BE2C (cell line): ENCODE results near the gene TTC9C.

Experiments used
- DNase-seq: peaks from one replicate; pipeline ENCODE4 v3.0.0-alpha.2; 2020
- H3K27me3 ChIP-seq: fragments of 250-450 bp; sonication (Bioruptor Pico); 2 replicates; pipeline ENCODE4 v1.5.1; 2020; ENCODE audit warnings: mild to moderate bottlenecking
- H3K36me3 ChIP-seq: fragments of 250-450 bp; sonication (Bioruptor Pico); 2 replicates; pipeline ENCODE4 v1.5.1; 2020; ENCODE audit warnings: mild to moderate bottlenecking
- H3K4me1 ChIP-seq: fragments of 250-450 bp; sonication (Bioruptor Pico); 2 replicates; pipeline ENCODE4 v1.5.1; 2020
- H3K4me3 ChIP-seq: 2 replicates; pipeline ENCODE4 v1.5.1; 2011; ENCODE audit warnings: low read depth, low read length
- H3K9me3 ChIP-seq: fragments of 250-450 bp; sonication (Bioruptor Pico); 2 replicates; pipeline ENCODE4 v1.5.1; 2020
- TF ChIP-seq, protein P1 (sequence below): IDR thresholded peaks from 2 replicates; pipeline ENCODE4 v1.5.1; 2012; ENCODE audit warnings: mild to moderate bottlenecking, low read depth, low read length

The TTC9C gene

DNA sequence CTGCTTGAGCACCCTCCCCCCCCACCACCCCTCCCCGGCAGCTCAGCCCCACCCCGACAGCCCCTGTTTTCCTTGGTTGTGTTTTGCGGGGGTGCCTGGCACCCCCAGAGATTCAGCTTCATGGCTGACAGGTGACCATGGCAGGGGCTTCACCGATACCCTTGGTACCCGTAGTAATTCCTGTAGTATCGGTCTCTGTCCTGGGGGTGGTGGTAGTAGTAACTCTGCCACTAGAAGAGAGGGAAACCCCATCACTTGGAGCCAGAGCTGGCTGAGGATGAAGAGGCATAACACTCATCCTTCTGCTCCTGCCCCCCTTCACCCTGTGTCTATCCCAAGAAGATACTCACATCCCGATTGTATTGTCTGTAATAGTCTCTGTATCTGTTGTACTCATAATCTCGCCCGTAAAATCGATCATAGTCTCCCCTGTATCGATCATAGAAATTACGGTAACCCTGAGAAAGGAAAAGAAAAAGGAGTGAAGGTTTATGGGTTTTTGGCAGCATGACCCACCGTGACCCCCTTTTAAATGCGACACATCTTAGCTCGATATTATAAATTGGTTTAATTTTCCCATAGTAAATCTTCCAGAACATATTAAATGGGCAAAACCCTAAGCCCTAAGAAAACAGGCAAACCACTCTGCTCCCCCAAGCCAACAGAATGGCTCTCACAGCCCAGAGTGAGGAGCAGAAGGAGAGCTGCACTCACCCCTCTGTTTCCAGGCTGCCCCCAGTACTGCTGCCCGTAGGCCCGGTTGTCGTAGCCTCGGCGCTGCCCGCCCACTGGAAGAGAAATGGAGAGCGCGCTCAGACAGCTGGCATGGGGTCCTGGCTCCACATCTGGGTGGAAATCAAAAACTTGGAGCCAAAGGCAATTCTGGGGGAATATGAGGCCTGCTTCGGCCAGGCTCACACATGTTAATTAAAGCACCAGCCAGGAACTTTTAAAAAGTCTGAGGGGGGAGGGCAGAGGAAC is 12.8 kb upstream of the TTC9C start:
- Histone ChIP-seq H3K9me3 (no peaks in the 10 kb centered on the region), H3K4me1 (no peaks in the 10 kb centered on the region), H3K36me3 (peaks cover 53% of the 10 kb centered on the region), H3K27me3 (no peaks in the 10 kb centered on the region), H3K4me3 (no peak overlapping the region)
- no peak for DNase-seq
- TF ChIP-seq, protein P1, sequence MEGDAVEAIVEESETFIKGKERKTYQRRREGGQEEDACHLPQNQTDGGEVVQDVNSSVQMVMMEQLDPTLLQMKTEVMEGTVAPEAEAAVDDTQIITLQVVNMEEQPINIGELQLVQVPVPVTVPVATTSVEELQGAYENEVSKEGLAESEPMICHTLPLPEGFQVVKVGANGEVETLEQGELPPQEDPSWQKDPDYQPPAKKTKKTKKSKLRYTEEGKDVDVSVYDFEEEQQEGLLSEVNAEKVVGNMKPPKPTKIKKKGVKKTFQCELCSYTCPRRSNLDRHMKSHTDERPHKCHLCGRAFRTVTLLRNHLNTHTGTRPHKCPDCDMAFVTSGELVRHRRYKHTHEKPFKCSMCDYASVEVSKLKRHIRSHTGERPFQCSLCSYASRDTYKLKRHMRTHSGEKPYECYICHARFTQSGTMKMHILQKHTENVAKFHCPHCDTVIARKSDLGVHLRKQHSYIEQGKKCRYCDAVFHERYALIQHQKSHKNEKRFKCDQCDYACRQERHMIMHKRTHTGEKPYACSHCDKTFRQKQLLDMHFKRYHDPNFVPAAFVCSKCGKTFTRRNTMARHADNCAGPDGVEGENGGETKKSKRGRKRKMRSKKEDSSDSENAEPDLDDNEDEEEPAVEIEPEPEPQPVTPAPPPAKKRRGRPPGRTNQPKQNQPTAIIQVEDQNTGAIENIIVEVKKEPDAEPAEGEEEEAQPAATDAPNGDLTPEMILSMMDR = no peak

DNA sequence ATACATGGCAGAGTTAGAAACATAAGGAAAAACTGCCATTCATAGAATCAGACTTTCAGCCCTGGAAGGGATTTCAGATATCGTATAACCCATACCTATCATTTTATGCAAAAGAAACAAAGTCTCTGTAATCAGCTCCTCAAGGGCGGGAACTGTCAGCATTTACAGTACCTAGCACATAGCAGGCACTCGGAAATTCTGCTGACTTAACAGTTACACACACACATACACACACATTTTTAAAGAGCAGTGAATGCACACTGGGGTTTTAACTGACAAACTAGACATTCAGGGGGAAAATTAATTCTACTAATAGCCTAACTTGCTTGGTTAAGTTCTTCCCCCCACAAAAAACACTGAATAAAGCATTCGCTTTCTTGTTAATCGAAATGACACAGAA is 12.1 kb upstream of the TTC9C start:
- Histone ChIP-seq H3K4me3 (no peak overlapping the region), H3K36me3 (peaks cover 55% of the 10 kb centered on the region), H3K4me1 (no peaks in the 10 kb centered on the region), H3K27me3 (no peaks in the 10 kb centered on the region), H3K9me3 (no peaks in the 10 kb centered on the region)
- DNase-seq = no peak
- TF ChIP-seq, protein P1 = no peak

DNA sequence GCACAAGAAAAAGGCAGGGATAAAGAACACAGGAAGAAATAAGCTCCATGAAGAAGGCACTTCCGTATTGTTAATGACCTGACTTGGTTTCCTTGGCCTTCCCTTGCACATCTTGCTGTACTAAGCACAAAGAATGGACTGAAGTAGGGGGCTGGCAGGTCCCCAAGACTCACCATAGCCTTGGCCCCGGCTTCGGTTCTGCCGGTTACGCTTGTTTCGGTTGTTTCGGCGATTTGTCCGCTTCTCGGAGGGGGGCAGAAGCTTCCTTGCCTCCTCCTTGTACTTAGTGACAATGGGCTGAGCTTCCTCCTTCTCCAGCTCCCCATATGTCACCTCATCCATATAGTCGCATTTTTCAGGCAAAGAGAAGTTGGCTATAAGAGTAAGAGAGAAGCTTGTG is 11.5 kb upstream of the TTC9C start:
- Histone ChIP-seq H3K36me3 (peaks cover 54% of the 10 kb centered on the region), H3K4me3 (no peak overlapping the region), H3K9me3 (no peaks in the 10 kb centered on the region), H3K4me1 (no peaks in the 10 kb centered on the region), H3K27me3 (no peaks in the 10 kb centered on the region)
- no peak for DNase-seq
- TF ChIP-seq, protein P1 = no peak

DNA sequence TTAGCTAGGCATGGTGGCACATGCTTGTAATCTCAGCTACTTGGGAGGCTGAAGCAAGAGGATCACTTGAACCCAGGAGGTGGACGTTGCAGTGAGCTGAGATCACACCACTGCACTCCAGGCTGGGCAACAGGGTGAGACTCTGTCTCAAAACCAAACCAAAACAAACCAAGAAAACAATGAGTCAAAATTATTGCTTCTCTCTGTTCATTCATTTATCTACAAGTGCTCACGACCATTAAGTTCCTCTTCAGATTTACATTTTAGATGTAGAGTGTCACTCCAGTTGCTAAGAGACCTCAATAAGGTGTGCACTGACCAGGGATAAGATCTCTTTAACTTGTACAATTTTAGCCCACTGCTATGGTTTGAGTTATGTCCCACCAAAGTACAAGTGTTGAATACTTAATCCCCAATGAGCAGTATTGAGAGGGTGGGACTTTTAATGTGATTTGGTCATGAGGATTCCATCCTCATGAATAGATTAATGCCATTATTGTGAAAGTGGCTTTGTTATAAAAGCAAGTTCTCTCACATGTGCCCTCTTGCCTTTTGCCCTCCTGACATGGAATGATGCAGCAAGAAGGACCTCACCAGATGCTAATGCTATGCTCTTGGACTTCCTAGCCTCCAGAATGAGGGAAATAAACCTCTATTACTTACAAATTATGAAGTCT is 8.8 kb upstream of the TTC9C start:
- Histone ChIP-seq H3K4me1 (no peaks in the 10 kb centered on the region), H3K9me3 (no peaks in the 10 kb centered on the region), H3K4me3 (no peak overlapping the region), H3K36me3 (peaks cover 76% of the 10 kb centered on the region), H3K27me3 (no peaks in the 10 kb centered on the region)
- DNase-seq = no peak
- TF ChIP-seq, protein P1 = no peak

DNA sequence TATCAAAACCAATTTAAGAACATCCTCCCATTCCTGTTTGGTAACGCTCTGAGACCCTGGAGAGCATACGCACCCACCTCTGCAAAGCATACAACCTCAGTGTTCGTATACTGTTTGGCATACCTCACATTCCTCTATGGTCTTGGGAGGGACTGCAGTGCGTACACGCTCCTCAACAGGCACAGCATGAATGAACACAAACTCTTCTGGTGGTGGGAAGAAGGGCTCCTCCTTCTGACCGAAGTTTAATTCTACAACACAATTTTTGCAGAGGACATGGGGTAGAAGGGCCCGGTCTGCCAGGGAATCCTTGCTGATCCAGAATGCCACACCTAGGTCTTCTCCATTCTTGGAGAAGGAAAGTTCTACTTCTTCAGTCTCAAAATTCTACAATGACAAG is 6.3 kb upstream of the TTC9C start:
- DNase-seq = no peak
- no peaks in the 10 kb centered on the region for H3K9me3 ChIP-seq
- H3K27me3 ChIP-seq = no peaks in the 10 kb centered on the region
- no peaks in the 10 kb centered on the region for H3K4me1 ChIP-seq
- peaks cover 64% of the 10 kb centered on the region for H3K36me3 ChIP-seq
- no peak overlapping the region for H3K4me3 ChIP-seq
- TF ChIP-seq, protein P1 = peak; percentile 12; the same call in 1 of the 2 replicates
